Thymus (tissue), 11 donors: ENCODE data around the gene PAN3. TPM values are rescaled to one million over a fixed set of nuclear protein-coding genes. Genes with fewer than 3 reads are reported as not detected.
A peak's percentile ranks its signal among the peaks of the same experiment; 100 is the strongest.

Experiments used
- DNase-seq, 9 donors: peaks; one replicate each; pipeline ENCODE4 v3.0.0-alpha.2; 2013; ENCODE audit warnings: low spot score in 9 of 9, low read depth in 6 of 9, missing footprints in 1 of 9
- H3K27ac ChIP-seq, 2 donors: one replicate each; pipeline ENCODE4 v1.5.1; 2013; ENCODE audit warnings: control low read depth in 1 of 2, low read depth in 1 of 2, low read length in 1 of 2, mild to moderate bottlenecking in 1 of 2, moderate library complexity in 1 of 2
- H3K27me3 ChIP-seq, 2 donors: one replicate each; pipeline ENCODE4 v1.5.1; 2013; ENCODE audit warnings: low read length in 1 of 2; ENCODE audit not compliant: control insufficient read depth in 2 of 2, insufficient read depth in 1 of 2
- H3K36me3 ChIP-seq, 2 donors: one replicate each; pipeline ENCODE4 v1.5.1; 2013; ENCODE audit warnings: low read length in 1 of 2, mild to moderate bottlenecking in 1 of 2, moderate library complexity in 1 of 2; ENCODE audit not compliant: control insufficient read depth in 2 of 2, insufficient read depth in 2 of 2
- H3K4me1 ChIP-seq, 2 donors: one replicate each; pipeline ENCODE4 v1.5.1; 2013; ENCODE audit warnings: low read length in 2 of 2; ENCODE audit not compliant: control insufficient read depth in 2 of 2, insufficient read depth in 2 of 2
- H3K4me3 ChIP-seq, 2 donors: one replicate each; pipeline ENCODE4 v1.5.1; 2013; ENCODE audit warnings: low read length in 2 of 2, control low read depth in 1 of 2, mild to moderate bottlenecking in 1 of 2
- H3K9me3 ChIP-seq, 2 donors: one replicate each; pipeline ENCODE4 v1.5.1; 2013; ENCODE audit warnings: low read length in 1 of 2, mild to moderate bottlenecking in 1 of 2; ENCODE audit not compliant: control insufficient read depth in 2 of 2, insufficient read depth in 1 of 2
- WGBS: extraction: QIAGEN DNeasy Blood & Tissue Kit; methylation state at CpG from one replicate; pipeline ENCODE4 v1.1.7; 2013; 5-methylcytosine and 5-hydroxymethylcytosine counted together
- polyA plus RNA-seq: library from polyadenylated mRNA; stranded (reverse); fragments of 200-250 nt; gene quantifications from one replicate; pipeline ENCODE4 v1.2.3, GENCODE V29; 2013
- total RNA-seq: library from RNA; stranded (reverse); fragments of 120-200 nt; gene quantifications from one replicate; pipeline ENCODE4 v1.2.4, GENCODE V29; 2013
- donor health status: healthy.

The PAN3 gene
- total and polyA plus RNA-seq, 2 donors = 22.1 to 46.1 TPM

DNA sequence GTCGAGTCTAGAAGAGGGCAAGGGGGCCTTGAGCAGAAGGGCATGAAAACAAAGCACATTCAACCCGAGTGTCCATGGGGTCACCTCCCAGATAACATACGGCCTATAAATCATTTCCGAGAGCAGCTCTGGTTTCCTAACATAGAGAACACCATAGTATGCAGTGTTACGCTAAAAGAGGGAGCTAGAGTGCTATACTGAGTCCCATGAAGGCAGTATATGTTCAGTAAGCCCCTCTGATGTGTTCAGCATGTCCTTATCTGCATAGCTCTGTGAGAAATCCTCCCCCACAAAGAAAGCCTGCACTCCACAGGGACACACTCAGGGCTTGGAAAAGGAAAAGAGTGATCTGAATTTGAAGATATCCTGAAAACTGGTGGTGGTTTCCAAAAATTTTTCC lies 181.2 kb downstream of the PAN3 start:
- DNase-seq = no peak
- 94% methylated on average over 5 of the region's 5 CpGs for WGBS
- H3K36me3 ChIP-seq = no peaks in the 10 kb centered on the region

DNA sequence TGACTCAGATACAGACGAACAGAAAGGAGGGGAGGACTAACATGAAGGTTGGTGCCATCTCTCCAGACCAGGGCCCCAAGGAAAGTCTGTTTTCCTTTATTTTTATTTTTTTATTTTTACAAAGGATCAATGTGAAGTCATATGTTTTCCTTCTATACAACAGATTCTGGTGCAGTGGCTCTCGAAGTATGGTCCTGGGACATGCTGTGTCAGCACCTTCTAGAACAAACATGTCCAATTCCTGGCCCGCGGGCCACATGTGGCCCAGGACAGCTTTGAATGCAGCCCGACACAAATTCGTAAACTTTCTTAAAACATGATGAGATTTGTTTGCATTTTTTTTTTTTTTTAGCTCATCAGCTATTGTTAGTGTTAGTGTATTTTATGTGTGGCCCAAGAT lies 181.9 kb downstream of the PAN3 start:
- 95% methylated on average over 6 of the region's 6 CpGs for WGBS

More for the DNA sequence above, 181.2 kb downstream of the PAN3 start:
- H3K4me1 ChIP-seq = no peaks in the 10 kb centered on the region
- H3K27me3 ChIP-seq = no peaks in the 10 kb centered on the region
- no peaks in the 10 kb centered on the region for H3K9me3 ChIP-seq
- H3K27ac ChIP-seq = no peak overlapping the region
- H3K4me3 ChIP-seq = no peak overlapping the region

DNA sequence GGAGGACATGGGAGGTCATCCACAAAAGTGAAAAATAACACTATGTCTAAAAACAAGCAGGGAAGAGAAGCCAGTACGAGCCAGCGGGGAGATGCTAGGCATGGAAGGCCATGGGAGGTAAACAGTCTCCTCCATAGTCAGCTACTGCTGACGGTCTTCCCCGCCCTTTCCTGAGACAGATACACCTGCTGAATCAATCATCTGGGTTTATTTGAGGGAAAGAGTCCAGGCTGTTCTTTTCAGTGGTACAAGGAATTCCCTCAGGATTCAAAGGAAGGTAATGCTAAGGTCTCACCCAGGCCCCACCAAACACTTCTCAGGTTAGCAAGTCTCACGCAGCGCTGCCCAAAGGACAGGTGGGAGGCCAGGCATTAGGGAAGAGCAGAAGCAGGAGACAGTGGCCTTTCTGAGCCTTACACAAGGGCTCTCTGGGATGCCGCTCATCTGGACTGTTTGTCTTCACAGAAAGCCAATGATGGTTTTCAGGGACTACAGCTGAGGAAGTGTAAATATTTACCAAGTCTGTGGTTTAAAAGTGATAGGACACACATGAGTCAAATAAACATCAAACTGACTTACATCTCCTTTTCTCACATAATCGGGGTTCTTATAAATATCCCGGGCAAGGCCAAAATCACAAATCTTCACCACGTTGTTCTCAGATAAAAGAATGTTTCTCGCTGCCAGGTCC lies 182.7 kb downstream of the PAN3 start:
- DNase-seq = no peak
- 97% methylated on average over 11 of the region's 11 CpGs for WGBS
- no peaks in the 10 kb centered on the region for H3K4me1 ChIP-seq
- H3K9me3 ChIP-seq = no peaks in the 10 kb centered on the region
- H3K4me3 ChIP-seq = no peak overlapping the region
- H3K27me3 ChIP-seq = no peaks in the 10 kb centered on the region
- H3K27ac ChIP-seq = no peak overlapping the region
- no peaks in the 10 kb centered on the region for H3K36me3 ChIP-seq

More for the DNA sequence above, 181.9 kb downstream of the PAN3 start:
- H3K27ac ChIP-seq = no peak overlapping the region
- DNase-seq = no peak
- H3K9me3 ChIP-seq = no peaks in the 10 kb centered on the region
- no peak overlapping the region for H3K4me3 ChIP-seq
- no peaks in the 10 kb centered on the region for H3K27me3 ChIP-seq
- no peaks in the 10 kb centered on the region for H3K36me3 ChIP-seq
- H3K4me1 ChIP-seq = no peaks in the 10 kb centered on the region

DNA sequence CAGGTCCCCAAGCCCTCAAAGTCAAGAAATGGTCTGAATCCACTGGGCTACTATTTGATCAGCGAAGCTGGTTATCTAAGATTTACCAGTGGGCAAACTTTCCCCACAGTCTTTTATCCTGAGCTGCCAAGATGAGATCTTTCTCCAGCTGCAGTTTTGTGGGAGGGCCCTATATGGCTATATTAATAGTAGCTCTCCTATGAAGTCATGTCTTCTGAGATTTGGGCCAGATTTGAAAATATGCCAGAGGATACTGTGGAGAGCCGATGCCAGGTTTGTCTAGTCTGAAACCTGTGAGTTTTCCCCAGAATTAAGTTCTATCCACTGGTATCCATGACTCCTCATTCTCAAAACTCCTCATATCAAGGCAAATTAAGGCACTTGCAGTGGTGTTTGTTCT lies 183.4 kb downstream of the PAN3 start:
- H3K9me3 ChIP-seq = no peaks in the 10 kb centered on the region
- DNase-seq = no peak
- no peaks in the 10 kb centered on the region for H3K4me1 ChIP-seq
- H3K36me3 ChIP-seq = no peaks in the 10 kb centered on the region
- 96% methylated on average over 2 of the region's 2 CpGs for WGBS
- H3K27ac ChIP-seq = no peak overlapping the region
- H3K4me3 ChIP-seq = no peak overlapping the region
- no peaks in the 10 kb centered on the region for H3K27me3 ChIP-seq

DNA sequence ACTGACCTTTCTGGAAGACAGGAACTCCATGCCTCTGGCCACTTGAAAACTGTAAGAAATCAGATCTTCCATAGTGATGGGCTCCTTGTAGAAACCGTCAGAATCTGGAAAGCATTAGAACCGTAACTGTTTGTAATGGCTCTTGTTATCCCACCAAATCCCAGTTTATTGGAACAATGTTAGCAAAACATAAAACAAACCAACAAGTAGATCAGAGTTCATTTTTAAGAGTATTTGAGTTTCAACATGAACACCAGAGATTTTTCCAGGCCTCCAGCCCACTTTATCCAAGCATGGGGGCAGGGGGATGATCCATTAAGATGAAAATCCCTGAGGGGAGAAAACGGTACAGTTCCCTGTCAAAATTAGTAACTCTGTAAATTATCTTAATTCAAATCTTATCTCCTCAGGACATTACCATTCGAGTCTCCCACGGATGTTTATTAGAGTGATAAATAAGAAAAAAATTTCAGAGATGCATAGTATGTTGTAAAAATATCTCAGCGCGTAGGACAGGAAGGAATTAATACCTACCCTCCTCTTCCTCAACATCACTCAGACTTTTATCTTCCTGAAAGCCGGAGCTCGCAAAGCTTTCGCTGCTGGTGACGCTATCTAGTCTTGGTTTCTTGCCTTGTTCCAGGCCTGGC lies 184.0 kb downstream of the PAN3 start:
- no peaks in the 10 kb centered on the region for H3K27me3 ChIP-seq
- H3K4me1 ChIP-seq = no peaks in the 10 kb centered on the region
- no peaks in the 10 kb centered on the region for H3K9me3 ChIP-seq
- WGBS = 93% methylated on average over 11 of the region's 11 CpGs
- H3K27ac ChIP-seq = no peak overlapping the region
- H3K36me3 ChIP-seq = no peaks in the 10 kb centered on the region
- DNase-seq = no peak
- no peak overlapping the region for H3K4me3 ChIP-seq

DNA sequence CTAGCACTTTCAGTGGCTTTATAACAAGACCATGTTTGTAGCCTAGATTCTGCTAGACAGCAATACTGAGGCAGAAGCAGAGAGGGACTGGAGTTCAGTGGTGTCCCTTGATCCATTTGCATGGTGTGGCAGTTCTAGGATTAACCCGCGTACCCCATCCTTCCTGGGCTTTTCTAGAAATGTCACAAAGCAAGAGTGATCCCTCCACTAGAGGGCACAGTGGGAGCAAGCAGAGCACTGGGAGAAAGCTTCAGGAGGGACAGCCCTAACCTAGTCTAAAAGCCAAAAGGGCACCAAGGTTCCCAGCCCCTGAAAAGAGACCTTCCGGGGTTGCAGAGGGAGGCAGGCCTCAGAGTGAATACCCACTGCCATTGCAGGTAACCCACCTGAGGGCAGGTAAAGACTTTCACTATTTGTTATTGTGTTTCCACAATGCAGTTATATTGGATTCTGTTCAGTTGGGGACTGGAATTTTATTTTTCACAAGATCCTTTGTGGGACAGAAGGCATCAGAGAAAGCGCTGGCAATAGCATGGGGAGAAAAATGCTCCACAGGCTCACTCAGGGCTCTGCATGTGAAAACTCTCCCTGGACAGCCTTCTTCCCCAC lies 185.9 kb downstream of the PAN3 start:
- DNase-seq = peak; percentile 26 to 82 (median 57)
- no peak overlapping the region for H3K27ac ChIP-seq

DNA sequence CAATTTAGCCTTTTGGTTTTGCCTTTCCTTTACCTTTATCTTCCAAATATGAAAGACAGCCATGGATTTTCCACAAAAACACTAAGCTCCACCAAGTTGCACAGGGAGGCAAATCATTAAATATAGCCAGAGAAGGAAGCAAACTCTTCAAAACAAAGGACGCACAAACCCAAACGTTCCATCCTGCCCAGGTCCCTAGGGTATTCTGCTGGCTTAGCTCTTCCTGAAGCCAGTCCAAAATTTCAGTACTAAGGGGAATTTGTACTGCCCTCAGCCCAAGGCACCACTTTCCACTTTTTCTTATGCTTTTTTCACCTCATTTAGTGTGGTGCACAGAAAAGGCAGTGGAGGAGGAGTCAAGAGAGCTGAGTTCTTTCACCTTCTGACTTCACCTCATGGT lies 186.7 kb downstream of the PAN3 start:
- H3K4me3 ChIP-seq = no peak overlapping the region
- WGBS = 87% methylated on average over 2 of the region's 2 CpGs
- no peaks in the 10 kb centered on the region for H3K9me3 ChIP-seq
- H3K4me1 ChIP-seq = no peaks in the 10 kb centered on the region
- no peaks in the 10 kb centered on the region for H3K36me3 ChIP-seq
- H3K27ac ChIP-seq = no peak overlapping the region
- no peak for DNase-seq
- no peaks in the 10 kb centered on the region for H3K27me3 ChIP-seq

More for the DNA sequence above, 185.9 kb downstream of the PAN3 start:
- Histone ChIP-seq H3K9me3 (no peaks in the 10 kb centered on the region), H3K36me3 (no peaks in the 10 kb centered on the region), H3K4me3 (no peak overlapping the region), H3K27me3 (no peaks in the 10 kb centered on the region), H3K4me1 (no peaks in the 10 kb centered on the region)
- 31% methylated on average over 4 of the region's 4 CpGs for WGBS

DNA sequence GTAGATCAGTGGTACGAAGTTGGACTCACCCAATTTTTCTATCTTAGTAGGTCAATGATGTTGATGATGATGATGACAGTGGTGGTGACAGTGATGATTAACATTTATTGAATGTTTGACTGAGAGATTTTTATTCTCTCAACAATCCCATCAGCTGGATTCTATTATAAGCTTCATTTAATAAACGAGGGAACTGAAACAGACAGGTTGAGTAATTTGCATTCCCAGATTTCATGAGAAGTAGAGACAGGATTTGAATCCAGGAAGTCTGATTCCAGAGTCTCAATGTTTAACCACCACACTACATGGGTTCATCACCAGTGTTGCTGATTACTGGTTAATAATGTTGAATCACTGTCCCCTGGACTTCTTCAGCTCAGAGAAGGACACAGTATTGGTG lies 187.7 kb downstream of the PAN3 start:
- WGBS = 89% methylated on average over 2 of the region's 2 CpGs
- H3K27me3 ChIP-seq = no peaks in the 10 kb centered on the region

More for the DNA sequence above, 187.7 kb downstream of the PAN3 start:
- H3K9me3 ChIP-seq = no peaks in the 10 kb centered on the region
- H3K36me3 ChIP-seq = no peaks in the 10 kb centered on the region
- DNase-seq = no peak
- no peaks in the 10 kb centered on the region for H3K4me1 ChIP-seq
- no peak overlapping the region for H3K27ac ChIP-seq
- no peak overlapping the region for H3K4me3 ChIP-seq
